IMR-90 (cell line): Measurements from ENCODE around the gene ANKRD6. TPM values are rescaled to one million over a fixed set of nuclear protein-coding genes. Genes with fewer than 3 reads are reported as not detected.

Experiments used
- ATAC-seq: fragments of 200-7000 bp; cut with Tn5 transposase; 2 replicates; pipeline ENCODE4 v1.9.1; 2020; ENCODE audit warnings: low read depth, mild to moderate bottlenecking, moderate library complexity
- BruUV-seq: library from RNA; stranded (reverse); fragments of 400-500 nt; replicated peaks from 2 replicates; lab custom pipeline; 2021; lab: Mats Ljungman, UMichigan
- CTCF ChIA-PET: fragments of 300-600 bp; formaldehyde crosslinking; extraction: SDS; loops from one replicate; lab custom pipeline; 2021; ENCODE audit warnings: antibody characterized with exemption; lab: Yijun Ruan, JAX
- POLR2A ChIA-PET: fragments of 300-600 bp; sonication (Branson Sonifier 250); formaldehyde crosslinking; loops from one replicate; lab custom pipeline; 2022; ENCODE audit warnings: antibody characterized with exemption; ENCODE audit not compliant: unreplicated experiment; lab: Charles Lee
- DNase-seq: peaks from one replicate; pipeline ENCODE4 v3.0.0; 2013
- H2AFZ ChIP-seq: replicated peaks from 2 replicates; pipeline ENCODE3; 2013; ENCODE audit warnings: low read length, mild to moderate bottlenecking; ENCODE audit not compliant: poor library complexity
- H2AK5ac ChIP-seq: 2 replicates; pipeline ENCODE4 v1.6.1; 2013; ENCODE audit warnings: low read depth, low read length, inconsistent platforms
- H2AK9ac ChIP-seq: replicated peaks from 2 replicates; pipeline ENCODE3; 2013; ENCODE audit warnings: mild to moderate bottlenecking, low read depth, low read length, moderate library complexity; ENCODE audit not compliant: poor library complexity
- H2BK120ac ChIP-seq: 2 replicates; pipeline ENCODE4 v1.6.1; 2013; ENCODE audit warnings: low read depth, low read length, inconsistent platforms
- H2BK15ac ChIP-seq: 3 replicates; pipeline ENCODE4 v1.6.1; 2013; ENCODE audit warnings: low read depth, low read length, inconsistent platforms
- H2BK20ac ChIP-seq: 2 replicates; pipeline ENCODE4 v1.6.1; 2013; ENCODE audit warnings: low read depth, mild to moderate bottlenecking, inconsistent platforms, low read length, moderate library complexity
- H2BK5ac ChIP-seq: 2 replicates; pipeline ENCODE4 v1.6.1; 2013; ENCODE audit warnings: mild to moderate bottlenecking, low read depth, low read length, inconsistent platforms; ENCODE audit not compliant: poor library complexity, severe bottlenecking
- H3K14ac ChIP-seq: replicated peaks from 2 replicates; pipeline ENCODE4 v1.6.1; 2013; ENCODE audit warnings: low read depth, low read length, inconsistent platforms
- H3K18ac ChIP-seq: 2 replicates; pipeline ENCODE4 v1.6.1; 2013; ENCODE audit warnings: low read depth, low read length, control low read depth
- H3K23ac ChIP-seq: 2 replicates; pipeline ENCODE4 v1.6.1; 2013; ENCODE audit warnings: low read depth, low read length, inconsistent platforms
- H3K27ac ChIP-seq: 2 replicates; pipeline ENCODE4 v1.5.1; 2013; ENCODE audit warnings: mild to moderate bottlenecking, control low read depth, low read length; ENCODE audit not compliant: insufficient read depth
- H3K27me3 ChIP-seq: 2 replicates; pipeline ENCODE4 v1.6.1; 2013; ENCODE audit warnings: low read length; ENCODE audit not compliant: control insufficient read depth, insufficient read depth
- H3K36me3 ChIP-seq: 2 replicates; pipeline ENCODE4 v1.6.1; 2013; ENCODE audit warnings: low read length, mixed read lengths; ENCODE audit not compliant: control insufficient read depth, insufficient read depth
- H3K4ac ChIP-seq: 2 replicates; pipeline ENCODE4 v1.6.1; 2013; ENCODE audit warnings: low read depth, low read length, inconsistent platforms
- H3K4me1 ChIP-seq: 2 replicates; pipeline ENCODE4 v1.6.1; 2013; ENCODE audit warnings: low read length, mixed read lengths; ENCODE audit not compliant: control insufficient read depth, insufficient read depth
- H3K4me2 ChIP-seq: 2 replicates; pipeline ENCODE4 v1.6.1; 2013; ENCODE audit warnings: low read depth, mild to moderate bottlenecking, control low read depth, low read length, moderate library complexity
- H3K4me3 ChIP-seq: 2 replicates; pipeline ENCODE4 v1.5.1; 2013; ENCODE audit warnings: low read depth, mild to moderate bottlenecking, control low read depth, low read length, moderate library complexity; ENCODE audit not compliant: insufficient read depth
- H3K56ac ChIP-seq: 2 replicates; pipeline ENCODE4 v1.6.1; 2013; ENCODE audit warnings: low read length, inconsistent platforms; ENCODE audit not compliant: insufficient read depth; ENCODE audit errors: extremely low read depth
- H3K79me1 ChIP-seq, 2 experiments: 2 replicates each; pipeline ENCODE4 v1.6.1; 2013; ENCODE audit warnings: low read length in 2 of 2, inconsistent platforms in 1 of 2, low read depth in 1 of 2
- H3K9ac ChIP-seq: 2 replicates; pipeline ENCODE4 v1.6.1; 2013; ENCODE audit warnings: low read depth, low read length, control low read depth
- H3K9me1 ChIP-seq: 2 replicates; pipeline ENCODE4 v1.6.1; 2013; ENCODE audit warnings: low read length, inconsistent platforms; ENCODE audit not compliant: insufficient read depth
- H3K9me3 ChIP-seq: 2 replicates; pipeline ENCODE4 v1.6.1; 2013; ENCODE audit warnings: low read length; ENCODE audit not compliant: control insufficient read depth, insufficient read depth
- H4K20me1 ChIP-seq: 2 replicates; pipeline ENCODE4 v1.6.1; 2013; ENCODE audit warnings: low read length, inconsistent platforms; ENCODE audit not compliant: insufficient read depth
- H4K5ac ChIP-seq: 2 replicates; pipeline ENCODE4 v1.6.1; 2013; ENCODE audit warnings: mild to moderate bottlenecking, low read depth, low read length, control low read depth
- H4K8ac ChIP-seq, 2 experiments: 2 replicates each; pipeline ENCODE4 v1.6.1; 2013; ENCODE audit warnings: low read depth in 2 of 2, low read length in 2 of 2, control low read depth in 1 of 2, inconsistent platforms in 1 of 2
- H4K91ac ChIP-seq: 2 replicates; pipeline ENCODE4 v1.6.1; 2013; ENCODE audit warnings: low read depth, low read length, inconsistent platforms; ENCODE audit not compliant: insufficient read depth
- RAD21 ChIP-seq: IDR thresholded peaks from 2 replicates; pipeline ENCODE4 v1.6.1; 2012; ENCODE audit warnings: low read length, improper control_type of control experiment
- RCOR1 ChIP-seq: IDR thresholded peaks from 2 replicates; pipeline ENCODE4 v1.6.1; 2012; ENCODE audit warnings: mild to moderate bottlenecking, low read length, improper control_type of control experiment; ENCODE audit not compliant: insufficient replicate concordance
- WGBS, 2 experiments: methylation state at CpG; one replicate each; pipeline versions ENCODE4 v1.1.5 to v1.1.7; 2013; ENCODE audit warnings: missing lambda C conversion rate in 2 of 2; ENCODE audit not compliant: insufficient read length in 1 of 2; ENCODE audit errors: extremely low coverage in 2 of 2; 5-methylcytosine and 5-hydroxymethylcytosine counted together
- dilution Hi-C: fragments of 300-500 bp; cut with HindIII; formaldehyde crosslinking; loops from one replicate; pipeline ENCODE4 v1.14.3; 2018; ENCODE audit warnings: low sequenced_read_pairs; ENCODE audit not compliant: unreplicated experiment
- in situ Hi-C: fragments of 300-500 bp; cut with MboI; formaldehyde crosslinking; loops from 3 replicates; pipeline ENCODE4 v1.14.3; 2019; ENCODE audit warnings: low sequenced_read_pairs, inconsistent platforms, mixed read lengths
- intact Hi-C: fragments of 100-400 bp; cut with micrococcal nuclease; formaldehyde crosslinking; loops from 2 replicates; pipeline ENCODE4 v1.10.0; 2022
- polyA plus RNA-seq, 3 experiments: library from polyadenylated mRNA; depleted of rRNA; stranded (reverse); fragments of >200 nt; gene quantifications; 2 replicates each; pipeline ENCODE4 v1.2.3, GENCODE V29; 2012; ENCODE audit warnings: low replicate concordance in 1 of 3
- total RNA-seq: library from RNA; depleted of rRNA; stranded (reverse); fragments of >200 nt; gene quantifications from 2 replicates; pipeline ENCODE4 v1.2.3, GENCODE V29; 2012
- TF ChIP-seq, protein P1 (sequence below): fragments of 150-350 bp; IDR thresholded peaks from 2 replicates; pipeline ENCODE4 v1.6.1; 2017; ENCODE audit warnings: mild to moderate bottlenecking, antibody characterized with exemption, low read length, low read depth

The ANKRD6 gene
- total and polyA plus RNA-seq, 2 of the 4 experiments (the other 2 are of a cell fraction): 0.12 to 0.18 TPM

- Histone ChIP-seq H3K23ac (no peak overlapping the region), H3K4ac (no peak overlapping the region), H3K9me1 (no peaks in the 10 kb centered on the region), H3K9ac (no peak overlapping the region), H3K14ac (no peak overlapping the region), H4K5ac (no peak overlapping the region), H3K9me3 (no peaks in the 10 kb centered on the region), H4K8ac (no peak overlapping the region), H2AK5ac (no peak overlapping the region), H3K4me3 (no peak overlapping the region), H2AK9ac (no peak overlapping the region), H2AFZ (peak overlapping the region; percentile 26), H4K20me1 (no peaks in the 10 kb centered on the region), H2BK5ac (no peak overlapping the region), H3K27me3 (peaks cover 67% of the 10 kb centered on the region), H3K56ac (no peak overlapping the region), H4K91ac (no peak overlapping the region), H3K36me3 (no peaks in the 10 kb centered on the region), H2BK20ac (no peak overlapping the region), H3K18ac (no peak overlapping the region), H3K27ac (no peak overlapping the region), H2BK120ac (no peak overlapping the region), H3K4me1 (no peaks in the 10 kb centered on the region), H3K4me2 (no peak overlapping the region), H3K79me1 (no peaks in the 10 kb centered on the region), H2BK15ac (no peak overlapping the region)
- in situ Hi-C loops (no loop called here), intact Hi-C loops (no loop called here), dilution Hi-C loops (no loop called here)
- DNase-seq: no peak
- TF ChIP-seq RAD21 (no peak), RCOR1 (no peak)
- TF ChIP-seq, protein P1, sequence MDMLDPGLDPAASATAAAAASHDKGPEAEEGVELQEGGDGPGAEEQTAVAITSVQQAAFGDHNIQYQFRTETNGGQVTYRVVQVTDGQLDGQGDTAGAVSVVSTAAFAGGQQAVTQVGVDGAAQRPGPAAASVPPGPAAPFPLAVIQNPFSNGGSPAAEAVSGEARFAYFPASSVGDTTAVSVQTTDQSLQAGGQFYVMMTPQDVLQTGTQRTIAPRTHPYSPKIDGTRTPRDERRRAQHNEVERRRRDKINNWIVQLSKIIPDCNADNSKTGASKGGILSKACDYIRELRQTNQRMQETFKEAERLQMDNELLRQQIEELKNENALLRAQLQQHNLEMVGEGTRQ: no peak
- POLR2A ChIA-PET: no interaction called here
- no TSS peak for BruUV-seq
- no CpG with 5 or more reads among the region's 4 CpGs for WGBS, 2 experiments
- CTCF ChIA-PET: interaction anchor here (1.4 kb wide), 1 partner anchor 22 kb away, joined by 3 read pairs; no protein-coding TSS in a partner anchor
- ATAC-seq: no peak
Measured at GRCh38 chr6:89410788-89411144, 22.2 kb upstream of the ANKRD6 start.
